ENCODE data around the gene TAB2.

- TF ChIP-seq POLR2AphosphoS5 (IDR thresholded peaks at IDR 0.05) (no peak), CTCF (IDR thresholded peaks at IDR 0.05) (no peak), EP300 (IDR thresholded peaks at IDR 0.05) (no peak)
Measured at GRCh38 chr6:149380523-149380922, 63.0 kb downstream of the TAB2 start.
